AG04449 (cell line): ENCODE data around the gene SYNGR2.
"Not testable (repeated sequence)": the region's sequence is repeated elsewhere in the genome, so short reads cannot be mapped to it uniquely, and the experiment has no call there.

ENCODE experiments used
- CTCF ChIA-PET: fragments of 350-600 bp; formaldehyde crosslinking; extraction: SDS; loops from one replicate; lab custom pipeline; 2021; ENCODE audit warnings: antibody characterized with exemption; lab: Yijun Ruan, JAX
- POLR2A ChIA-PET: fragments of 400-600, 350-600 bp; formaldehyde crosslinking; extraction: SDS; loops from one replicate; lab custom pipeline; 2020; ENCODE audit warnings: antibody characterized with exemption, inconsistent platforms; lab: Yijun Ruan, JAX
- DNase-seq: peaks from one replicate; pipeline ENCODE4 v3.0.0-alpha.2; 2010; ENCODE audit warnings: low read depth, low spot score
- H3K4me3 ChIP-seq: 2 replicates; pipeline ENCODE4 v1.5.1; 2011; ENCODE audit warnings: low read depth, mild to moderate bottlenecking, control low read depth, low read length
- TF ChIP-seq, protein P1 (sequence below): IDR thresholded peaks from one replicate; pipeline ENCODE4 v1.5.1; 2011; ENCODE audit warnings: mild to moderate bottlenecking, moderate library complexity, low read length, control low read depth, inconsistent platforms; ENCODE audit not compliant: insufficient read depth; ENCODE audit errors: missing control alignments

Gene SYNGR2

DNA sequence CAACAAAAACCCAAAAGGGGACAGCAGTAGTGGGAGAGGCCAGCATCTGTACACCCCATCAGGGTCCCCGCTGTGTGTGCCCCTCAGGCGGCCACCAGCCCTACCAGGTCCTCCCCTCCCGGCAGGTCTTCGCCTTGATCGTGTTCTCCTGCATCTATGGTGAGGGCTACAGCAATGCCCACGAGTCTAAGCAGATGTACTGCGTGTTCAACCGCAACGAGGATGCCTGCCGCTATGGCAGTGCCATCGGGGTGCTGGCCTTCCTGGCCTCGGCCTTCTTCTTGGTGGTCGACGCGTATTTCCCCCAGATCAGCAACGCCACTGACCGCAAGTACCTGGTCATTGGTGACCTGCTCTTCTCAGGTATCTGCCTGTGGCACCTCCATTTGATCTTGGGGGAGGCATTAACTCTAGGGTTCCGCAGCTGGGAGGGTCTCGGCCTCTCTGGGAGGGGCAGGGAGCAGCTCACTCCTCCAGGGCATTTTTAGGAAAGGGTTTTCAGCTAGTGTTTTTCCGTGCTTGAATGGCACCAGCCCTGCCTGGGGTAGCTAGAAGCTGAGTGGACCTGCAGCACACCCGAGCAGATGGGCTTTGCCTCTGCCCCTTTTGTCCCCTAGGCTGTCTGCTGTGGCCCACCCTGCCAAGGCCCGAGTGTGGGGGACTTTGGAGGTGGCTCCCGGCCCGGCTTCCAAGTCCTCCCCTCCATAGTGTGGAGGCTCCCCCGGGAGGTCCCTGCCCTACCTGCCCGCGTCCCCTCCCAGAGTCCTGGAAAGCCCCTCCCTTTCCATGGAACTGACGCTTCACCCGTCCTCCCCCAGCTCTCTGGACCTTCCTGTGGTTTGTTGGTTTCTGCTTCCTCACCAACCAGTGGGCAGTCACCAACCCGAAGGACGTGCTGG lies 2.6 kb downstream of the SYNGR2 start:
- TF ChIP-seq, protein P1, sequence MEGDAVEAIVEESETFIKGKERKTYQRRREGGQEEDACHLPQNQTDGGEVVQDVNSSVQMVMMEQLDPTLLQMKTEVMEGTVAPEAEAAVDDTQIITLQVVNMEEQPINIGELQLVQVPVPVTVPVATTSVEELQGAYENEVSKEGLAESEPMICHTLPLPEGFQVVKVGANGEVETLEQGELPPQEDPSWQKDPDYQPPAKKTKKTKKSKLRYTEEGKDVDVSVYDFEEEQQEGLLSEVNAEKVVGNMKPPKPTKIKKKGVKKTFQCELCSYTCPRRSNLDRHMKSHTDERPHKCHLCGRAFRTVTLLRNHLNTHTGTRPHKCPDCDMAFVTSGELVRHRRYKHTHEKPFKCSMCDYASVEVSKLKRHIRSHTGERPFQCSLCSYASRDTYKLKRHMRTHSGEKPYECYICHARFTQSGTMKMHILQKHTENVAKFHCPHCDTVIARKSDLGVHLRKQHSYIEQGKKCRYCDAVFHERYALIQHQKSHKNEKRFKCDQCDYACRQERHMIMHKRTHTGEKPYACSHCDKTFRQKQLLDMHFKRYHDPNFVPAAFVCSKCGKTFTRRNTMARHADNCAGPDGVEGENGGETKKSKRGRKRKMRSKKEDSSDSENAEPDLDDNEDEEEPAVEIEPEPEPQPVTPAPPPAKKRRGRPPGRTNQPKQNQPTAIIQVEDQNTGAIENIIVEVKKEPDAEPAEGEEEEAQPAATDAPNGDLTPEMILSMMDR = no peak
- POLR2A ChIA-PET = no interaction called here

DNA sequence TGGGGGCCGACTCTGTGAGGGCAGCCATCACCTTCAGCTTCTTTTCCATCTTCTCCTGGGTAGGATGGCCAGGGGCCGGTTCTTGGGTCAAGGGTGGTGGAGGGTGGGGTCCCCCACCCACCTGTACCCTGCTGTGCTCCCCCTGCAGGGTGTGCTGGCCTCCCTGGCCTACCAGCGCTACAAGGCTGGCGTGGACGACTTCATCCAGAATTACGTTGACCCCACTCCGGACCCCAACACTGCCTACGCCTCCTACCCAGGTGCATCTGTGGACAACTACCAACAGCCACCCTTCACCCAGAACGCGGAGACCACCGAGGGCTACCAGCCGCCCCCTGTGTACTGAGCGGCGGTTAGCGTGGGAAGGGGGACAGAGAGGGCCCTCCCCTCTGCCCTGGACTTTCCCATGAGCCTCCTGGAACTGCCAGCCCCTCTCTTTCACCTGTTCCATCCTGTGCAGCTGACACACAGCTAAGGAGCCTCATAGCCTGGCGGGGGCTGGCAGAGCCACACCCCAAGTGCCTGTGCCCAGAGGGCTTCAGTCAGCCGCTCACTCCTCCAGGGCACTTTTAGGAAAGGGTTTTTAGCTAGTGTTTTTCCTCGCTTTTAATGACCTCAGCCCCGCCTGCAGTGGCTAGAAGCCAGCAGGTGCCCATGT lies 3.3 kb downstream of the SYNGR2 start:
- CTCF ChIA-PET = interaction anchor here (1.4 to 10.8 kb wide), 2 partner anchors 9 to 14 kb away, joined by 5 to 119 read pairs; partner anchors contain the start of genes AFMID and TK1
- H3K4me3 ChIP-seq, POLR2A ChIA-PET, DNase-seq: not testable (repeated sequence)

More for the DNA sequence above, 2.6 kb downstream of the SYNGR2 start:
- no peak overlapping the region for H3K4me3 ChIP-seq
- DNase-seq = no peak
- CTCF ChIA-PET = interaction anchor here (1.4 to 10.8 kb wide), 3 partner anchors 8 to 14 kb away, joined by 5 to 119 read pairs (median 13); partner anchors contain the start of genes AFMID and TK1

DNA sequence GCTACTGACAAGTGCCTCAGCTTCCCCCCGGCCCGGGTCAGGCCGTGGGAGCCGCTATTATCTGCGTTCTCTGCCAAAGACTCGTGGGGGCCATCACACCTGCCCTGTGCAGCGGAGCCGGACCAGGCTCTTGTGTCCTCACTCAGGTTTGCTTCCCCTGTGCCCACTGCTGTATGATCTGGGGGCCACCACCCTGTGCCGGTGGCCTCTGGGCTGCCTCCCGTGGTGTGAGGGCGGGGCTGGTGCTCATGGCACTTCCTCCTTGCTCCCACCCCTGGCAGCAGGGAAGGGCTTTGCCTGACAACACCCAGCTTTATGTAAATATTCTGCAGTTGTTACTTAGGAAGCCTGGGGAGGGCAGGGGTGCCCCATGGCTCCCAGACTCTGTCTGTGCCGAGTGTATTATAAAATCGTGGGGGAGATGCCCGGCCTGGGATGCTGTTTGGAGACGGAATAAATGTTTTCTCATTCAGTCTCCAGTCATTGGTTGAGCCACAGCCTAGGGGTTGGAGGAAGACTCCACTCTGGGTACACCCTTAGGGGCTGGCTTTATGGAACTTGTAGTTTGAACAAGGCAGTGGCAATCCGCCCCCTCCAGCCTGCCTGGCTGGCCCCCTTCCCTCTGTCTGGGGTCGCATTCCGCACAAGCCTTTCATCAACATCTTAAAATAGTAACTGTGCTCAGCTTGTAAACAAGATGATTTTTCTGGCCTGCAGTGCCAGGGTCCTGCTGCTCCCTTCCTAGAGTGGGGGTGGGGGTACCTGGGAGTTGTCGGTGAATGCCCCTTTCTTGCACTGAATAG lies 4.1 kb downstream of the SYNGR2 start:
- ChIA-PET CTCF (interaction anchor here (1.5 to 10.8 kb wide), 2 partner anchors 13 to 154 kb away, joined by 3 to 119 read pairs; partner anchors contain the start of genes AFMID and TK1), POLR2A (no interaction called here)
- TF ChIP-seq, protein P1 = no peak
- no peak for DNase-seq
- no peak overlapping the region for H3K4me3 ChIP-seq

DNA sequence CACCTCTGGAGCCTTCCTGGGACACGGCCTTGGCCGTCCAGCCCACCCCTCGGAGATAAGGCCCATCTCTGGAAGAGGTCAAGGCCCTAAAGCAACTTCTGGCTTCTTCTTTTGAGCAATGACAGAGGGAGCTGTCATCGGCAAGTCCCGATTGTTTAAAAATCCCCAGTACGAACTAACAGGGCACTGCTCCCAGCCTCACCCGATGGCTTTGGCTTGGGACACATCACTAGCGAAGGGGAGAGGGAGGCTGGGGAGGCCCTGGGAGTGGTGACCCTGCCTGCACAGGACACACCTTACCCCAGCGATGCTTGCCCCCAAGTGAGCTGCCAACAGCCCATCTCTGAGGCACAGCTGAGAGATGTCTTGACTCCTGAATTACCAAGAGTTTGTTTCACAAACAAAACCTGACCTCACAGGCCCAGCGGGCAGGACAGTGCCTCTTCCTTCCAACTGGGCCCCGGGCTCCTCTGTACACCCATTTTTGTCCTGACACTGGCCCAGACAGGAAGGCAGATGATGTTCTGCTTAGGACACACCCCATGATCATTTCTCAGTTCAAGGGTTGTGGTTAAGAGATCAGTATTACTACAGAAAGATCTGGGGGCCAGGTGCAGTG lies 4.8 kb downstream of the SYNGR2 start:
- ChIA-PET CTCF (interaction anchor here (1.5 to 10.8 kb wide), 2 partner anchors 12 to 154 kb away, joined by 3 to 119 read pairs; partner anchors contain the start of genes AFMID and TK1), POLR2A (no interaction called here)
- DNase-seq = no peak
- TF ChIP-seq, protein P1 = no peak
- H3K4me3 ChIP-seq = no peak overlapping the region

DNA sequence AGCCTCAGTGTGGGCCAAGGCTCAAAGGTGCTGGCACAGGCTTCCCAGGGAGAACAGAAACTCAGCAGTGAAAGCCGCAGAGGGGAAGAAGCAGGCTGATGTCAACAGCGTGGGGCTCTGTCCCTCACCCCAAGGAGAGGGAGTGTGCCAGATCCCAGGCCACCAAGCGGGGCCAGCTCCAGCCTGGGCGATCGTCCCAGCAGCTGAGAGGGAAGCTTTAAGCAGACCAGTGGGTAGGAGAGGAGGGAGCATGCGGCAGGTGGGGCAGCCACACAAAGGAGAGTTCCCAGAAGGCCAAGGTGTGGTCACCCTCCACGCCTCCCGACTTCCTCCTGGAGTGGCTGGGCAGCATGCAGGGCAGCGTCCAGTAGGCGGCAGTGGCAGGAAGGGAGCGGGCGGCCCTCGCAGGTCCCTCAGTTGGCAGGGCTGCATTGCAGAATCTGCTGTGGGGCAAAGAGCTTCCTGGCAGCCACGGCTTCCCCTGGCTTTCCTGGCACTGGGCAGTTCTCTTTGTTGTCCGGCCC lies 6.0 kb downstream of the SYNGR2 start:
- DNase-seq = no peak
- TF ChIP-seq, protein P1 = no peak
- CTCF ChIA-PET = interaction anchor here (0.7 to 10.8 kb wide), 4 partner anchors 11 to 155 kb away, joined by 3 to 119 read pairs (median 32); partner anchors contain the start of genes AFMID and TK1
- POLR2A ChIA-PET = no interaction called here
- H3K4me3 ChIP-seq = no peak overlapping the region
